ENCODE measurements around the gene STAM.

GRCh38 chr10:17710181-17710580 lies 66.2 kb downstream of the STAM start:
- TF ChIP-seq ARNT (IDR thresholded peaks at IDR 0.05) (no peak), LEF1 (IDR thresholded peaks at IDR 0.05; ENCODE audit: borderline replicate concordance) (no peak), SUZ12 (IDR thresholded peaks at IDR 0.05) (no peak)

Measured in HEK293T (cell line).